PFSK-1 (cell line): Measurements from ENCODE around the gene FLRT3.

ENCODE experiments used
- FOXP2 ChIP-seq: optimal IDR thresholded peaks from 2 replicates; pipeline ENCODE3; 2011; ENCODE audit warnings: borderline replicate concordance, control low read depth, inconsistent platforms; ENCODE audit not compliant: insufficient read depth; ENCODE audit errors: extremely low read length, extremely low read depth
- POLR2AphosphoS5 ChIP-seq: IDR thresholded peaks from 2 replicates; pipeline ENCODE4 v1.6.1; 2012; ENCODE audit warnings: low read depth, mild to moderate bottlenecking, control low read depth, low read length, moderate library complexity
- REST ChIP-seq, 2 experiments: IDR thresholded peaks; 2 replicates each; pipeline versions ENCODE4 v1.6.1 to v1.8.0; 2011 to 2012; ENCODE audit warnings: low read depth in 2 of 2, low read length in 2 of 2, control low read depth in 1 of 2, inconsistent platforms in 1 of 2, mild to moderate bottlenecking in 1 of 2, moderate library complexity in 1 of 2; ENCODE audit not compliant: insufficient read depth in 1 of 2
- SIN3A ChIP-seq: IDR thresholded peaks from 2 replicates; pipeline ENCODE4 v1.6.1; 2012; ENCODE audit warnings: mild to moderate bottlenecking, low read length, moderate library complexity, borderline replicate concordance; ENCODE audit not compliant: insufficient read depth
- TAF1 ChIP-seq: IDR thresholded peaks from 2 replicates; pipeline ENCODE4 v1.6.1; 2012; ENCODE audit warnings: low read length, control low read depth, borderline replicate concordance; ENCODE audit not compliant: insufficient read depth

The FLRT3 gene

DNA sequence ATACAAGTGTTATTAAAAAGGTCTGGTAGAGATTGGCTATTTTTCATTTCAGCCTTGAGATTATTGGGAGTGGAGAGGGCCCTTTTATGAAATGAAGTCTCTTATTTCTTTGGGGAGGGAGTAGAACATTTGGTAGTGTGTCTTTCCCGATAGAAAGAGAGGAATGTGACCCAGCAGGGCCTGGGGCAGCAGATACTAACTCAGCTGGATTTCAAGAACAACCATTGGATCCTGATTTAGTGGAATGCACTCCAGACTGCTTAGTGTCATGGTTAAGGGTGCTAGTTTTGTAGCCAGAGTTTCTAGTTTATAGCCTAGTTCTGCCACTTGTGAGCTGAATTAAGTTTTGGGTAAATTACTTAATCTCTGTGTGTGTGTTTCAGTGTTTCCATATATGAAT, 18.4 kb upstream of the FLRT3 start:
- TF ChIP-seq FOXP2 (no peak), POLR2AphosphoS5 (no peak), TAF1 (no peak), REST (IDR thresholded peaks at IDR 0.05; ENCODE audit: insufficient read depth in 1 of 2, low read depth in 2 of 2, low read length in 2 of 2) (no peak), SIN3A (no peak)

GRCh38 chr20:14344746-14345145, 7.3 kb upstream of the FLRT3 start:
- TF ChIP-seq POLR2AphosphoS5 = no peak
- TF ChIP-seq TAF1 = no peak
- no peak for TF ChIP-seq FOXP2
- TF ChIP-seq SIN3A = no peak
- TF ChIP-seq REST (IDR thresholded peaks at IDR 0.05; ENCODE audit: insufficient read depth in 1 of 2, low read depth in 2 of 2, low read length in 2 of 2) = no peak

- TF ChIP-seq POLR2AphosphoS5 (no peak), TAF1 (no peak), SIN3A (no peak), REST (IDR thresholded peaks at IDR 0.05; ENCODE audit: insufficient read depth in 1 of 2, low read depth in 2 of 2, low read length in 2 of 2) (no peak), FOXP2 (no peak)
Measured at GRCh38 chr20:14343491-14344065, 6.2 kb upstream of the FLRT3 start.

- TF ChIP-seq POLR2AphosphoS5 (no peak), REST (IDR thresholded peaks at IDR 0.05; ENCODE audit: insufficient read depth in 1 of 2, low read depth in 2 of 2, low read length in 2 of 2) (no peak), SIN3A (no peak), TAF1 (no peak), FOXP2 (no peak)
Measured at GRCh38 chr20:14342918-14343317, 5.5 kb upstream of the FLRT3 start.
